WTC11 (cell line): ENCODE data around the gene TDRD9.

Source experiments
- ATF2 ChIP-seq: sonication (generic); formaldehyde crosslinking; IDR thresholded peaks from 2 replicates; pipeline ENCODE4 v1.8.1; 2022; ENCODE audit warnings: low read depth, missing genetic modification reagents, borderline replicate concordance
- ATF3 ChIP-seq: sonication (generic); formaldehyde crosslinking; conservative IDR thresholded peaks from 2 replicates; pipeline ENCODE4 v1.8.1; 2022; ENCODE audit warnings: mild to moderate bottlenecking, missing genetic modification reagents
- CTCF ChIP-seq: fragments of 200-600 bp; IDR thresholded peaks from 2 replicates; pipeline ENCODE4 v1.8.0; 2022; ENCODE audit warnings: antibody characterized with exemption
- ELF4 ChIP-seq: sonication (generic); formaldehyde crosslinking; IDR thresholded peaks from 2 replicates; pipeline ENCODE4 v1.8.1; 2022; ENCODE audit warnings: low read depth, mild to moderate bottlenecking, moderate library complexity, missing genetic modification reagents
- ETV6 ChIP-seq: sonication (generic); formaldehyde crosslinking; IDR thresholded peaks from 2 replicates; pipeline ENCODE4 v1.8.1; 2022; ENCODE audit warnings: mild to moderate bottlenecking, missing genetic modification reagents
- FOXJ3 ChIP-seq: sonication (generic); formaldehyde crosslinking; IDR thresholded peaks from 2 replicates; pipeline ENCODE4 v1.9.0; 2021; ENCODE audit warnings: missing genetic modification reagents, mild to moderate bottlenecking, borderline replicate concordance
- HMGXB4 ChIP-seq: sonication (generic); formaldehyde crosslinking; IDR thresholded peaks from 2 replicates; pipeline ENCODE4 v1.8.1; 2023; ENCODE audit warnings: mild to moderate bottlenecking, moderate library complexity, missing genetic modification reagents
- SP1 ChIP-seq: sonication (generic); formaldehyde crosslinking; conservative IDR thresholded peaks from 2 replicates; pipeline ENCODE4 v1.8.1; 2022; ENCODE audit warnings: missing genetic modification reagents
- USF1 ChIP-seq: sonication (generic); formaldehyde crosslinking; IDR thresholded peaks from 2 replicates; pipeline ENCODE4 v1.8.0; 2022; ENCODE audit warnings: mild to moderate bottlenecking, missing genetic modification reagents
- ZNF121 ChIP-seq: sonication (generic); formaldehyde crosslinking; IDR thresholded peaks from 2 replicates; pipeline ENCODE4 v1.8.0; 2023; ENCODE audit warnings: missing genetic modification reagents
- ZNF138 ChIP-seq: sonication (generic); formaldehyde crosslinking; conservative IDR thresholded peaks from 2 replicates; pipeline ENCODE4 v1.8.1; 2022; ENCODE audit warnings: mild to moderate bottlenecking, moderate library complexity, missing genetic modification reagents

GRCh38 chr14:104047761-104048160, 119.5 kb downstream of the TDRD9 start:
- no peak for TF ChIP-seq SP1
- TF ChIP-seq CTCF, result no peak
- TF ChIP-seq FOXJ3 (CRISPR knock-in tag), result no peak
- TF ChIP-seq ATF3 (CRISPR knock-in tag), result no peak
- no peak for TF ChIP-seq ETV6 (CRISPR knock-in tag)
- TF ChIP-seq ATF2 (CRISPR knock-in tag), result no peak
- no peak for TF ChIP-seq HMGXB4 (CRISPR knock-in tag)
- TF ChIP-seq USF1 (CRISPR knock-in tag), result no peak
- no peak for TF ChIP-seq ZNF121
- no peak for TF ChIP-seq ELF4
- no peak for TF ChIP-seq ZNF138 (CRISPR knock-in tag)
